HepG2 (cell line): ENCODE data around the gene MIEF1. TPM values are rescaled to one million over a fixed set of nuclear protein-coding genes. Genes with fewer than 3 reads are reported as not detected.
A peak's percentile ranks its signal among the peaks of the same experiment; 100 is the strongest.

Experiments used
- ATAD3A ChIP-seq: sonication (generic); formaldehyde crosslinking; IDR thresholded peaks from 2 replicates; pipeline ENCODE4 v1.4.0; 2020; ENCODE audit warnings: missing genetic modification reagents
- MAFF ChIP-seq: IDR thresholded peaks from 2 replicates; pipeline ENCODE4 v1.6.1; 2011; ENCODE audit warnings: low read depth, low read length, improper control_type of control experiment
- NCOA1 ChIP-seq: sonication (generic); formaldehyde crosslinking; IDR thresholded peaks from 2 replicates; pipeline ENCODE4 v1.9.0; 2021; ENCODE audit warnings: missing genetic modification reagents
- NCOA2 ChIP-seq: sonication (generic); formaldehyde crosslinking; IDR thresholded peaks from 2 replicates; pipeline ENCODE4 v1.8.0; 2022; ENCODE audit warnings: inconsistent platforms
- POLR2AphosphoS2 ChIP-seq: IDR thresholded peaks from 2 replicates; pipeline ENCODE4 v1.6.1; 2011; ENCODE audit warnings: low read depth, low read length, improper control_type of control experiment
- SMAD3 ChIP-seq: sonication (generic); formaldehyde crosslinking; IDR thresholded peaks from 2 replicates; pipeline ENCODE4 v1.4.0; 2020; ENCODE audit warnings: missing genetic modification reagents
- YEATS2 ChIP-seq: sonication (generic); formaldehyde crosslinking; IDR thresholded peaks from 2 replicates; pipeline ENCODE4 v1.4.0; 2020; ENCODE audit warnings: missing genetic modification reagents, borderline replicate concordance
- ZNF3 ChIP-seq: IDR thresholded peaks from 2 replicates; pipeline ENCODE4 v1.7.0; 2017; ENCODE audit warnings: inconsistent platforms
- ZNF788 ChIP-seq: sonication (generic); formaldehyde crosslinking; IDR thresholded peaks from 2 replicates; pipeline ENCODE4 v1.5.0; 2020; ENCODE audit warnings: mild to moderate bottlenecking, missing genetic modification reagents, borderline replicate concordance
- polyA plus RNA-seq, 8 experiments: library from polyadenylated mRNA; depleted of rRNA in 3 of 8; stranded (reverse) in 7 of 8; unstranded in 1 of 8; fragments of >200 nt; fragmentation: Illumina TruSeq in 4 of 8; extraction: Trizol in 4 of 8; gene quantifications; 2 replicates each; pipeline versions ENCODE4 v1.2.1 to v1.2.3, GENCODE V29; 2011 to 2016; ENCODE audit warnings: low read depth in 4 of 8, missing spikeins in 1 of 8, mixed read lengths in 1 of 8; ENCODE audit not compliant: insufficient read depth in 1 of 8
- total RNA-seq, 5 experiments: library from RNA; depleted of rRNA; stranded (reverse); fragments of >200 nt; fragmentation: Illumina TruSeq; extraction: Trizol; gene quantifications; 2 replicates each; pipeline ENCODE4 v1.2.3, GENCODE V29; 2016; ENCODE audit warnings: low read depth in 1 of 5
- TF ChIP-seq, protein P1 (sequence below): sonication (generic); formaldehyde crosslinking; conservative IDR thresholded peaks from 2 replicates; pipeline ENCODE4 v1.4.0; 2020; ENCODE audit warnings: missing genetic modification reagents
- TF ChIP-seq, protein P2 (sequence below): sonication (generic); formaldehyde crosslinking; IDR thresholded peaks from 2 replicates; pipeline ENCODE4 v1.8.1; 2023; ENCODE audit warnings: mild to moderate bottlenecking, moderate library complexity, missing genetic modification reagents
- TF ChIP-seq, protein P3 (sequence below): sonication (generic); formaldehyde crosslinking; IDR thresholded peaks from 2 replicates; pipeline ENCODE4 v1.5.1; 2020; ENCODE audit warnings: mild to moderate bottlenecking, missing genetic modification reagents, borderline replicate concordance
- TF ChIP-seq, protein P4 (sequence below): sonication (generic); formaldehyde crosslinking; IDR thresholded peaks from 2 replicates; pipeline ENCODE4 v1.4.0; 2020; ENCODE audit warnings: mild to moderate bottlenecking, missing genetic modification reagents
- TF ChIP-seq, protein P5 (sequence below): sonication (generic); formaldehyde crosslinking; conservative IDR thresholded peaks from 2 replicates; pipeline ENCODE4 v1.8.0; 2022; ENCODE audit warnings: mild to moderate bottlenecking, moderate library complexity, missing genetic modification reagents
- TF ChIP-seq, protein P6 (sequence below): sonication (generic); formaldehyde crosslinking; IDR thresholded peaks from 2 replicates; pipeline ENCODE4 v1.4.0; 2020; ENCODE audit warnings: missing genetic modification reagents
- TF ChIP-seq, protein P7 (sequence below): sonication (generic); formaldehyde crosslinking; IDR thresholded peaks from 2 replicates; pipeline ENCODE4 v1.5.1; 2020; ENCODE audit warnings: mild to moderate bottlenecking, missing genetic modification reagents, borderline replicate concordance

Gene MIEF1
- total and polyA plus RNA-seq, 2 of the 13 experiments (the other 11 are each of a cell fraction or from before 2014, with no cell fraction given): 21.7 to 34.8 TPM

DNA sequence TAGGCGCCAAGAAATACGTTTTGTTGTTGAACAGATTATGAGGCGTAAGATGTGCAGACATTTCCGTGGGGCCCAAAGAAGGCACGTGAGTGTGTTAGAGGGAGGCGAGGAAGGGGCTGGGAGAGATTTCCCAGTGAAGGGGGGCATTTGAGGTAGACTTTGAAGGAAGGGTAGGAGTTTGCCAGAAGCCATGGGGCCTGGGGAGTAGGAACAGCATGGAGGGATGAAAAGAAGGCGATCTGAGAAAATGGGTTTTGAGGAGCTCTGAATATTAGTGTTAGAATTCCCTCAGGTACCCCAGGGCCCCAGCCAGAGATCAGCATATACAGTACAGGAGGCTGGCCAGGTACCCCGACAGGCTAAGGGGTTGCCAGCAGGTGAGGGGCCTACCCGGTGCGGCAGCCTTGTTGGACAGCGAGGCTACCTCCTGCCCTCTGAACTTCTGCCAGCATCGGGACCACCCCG lies 414 bp upstream of the MIEF1 start (continued):
- TF ChIP-seq POLR2AphosphoS2 (no peak), YEATS2 (CRISPR knock-in tag) (no peak), ZNF3 (CRISPR knock-in tag) (no peak), NCOA1 (0 out of 2 replicates have a peak, but pooled peaks have one; percentile 43), ATAD3A (CRISPR knock-in tag) (no peak), SMAD3 (CRISPR knock-in tag) (no peak), MAFF (no peak), ZNF788 (CRISPR knock-in tag) (no peak), NCOA2 (CRISPR knock-in tag) (no peak)
- TF ChIP-seq, protein P1, sequence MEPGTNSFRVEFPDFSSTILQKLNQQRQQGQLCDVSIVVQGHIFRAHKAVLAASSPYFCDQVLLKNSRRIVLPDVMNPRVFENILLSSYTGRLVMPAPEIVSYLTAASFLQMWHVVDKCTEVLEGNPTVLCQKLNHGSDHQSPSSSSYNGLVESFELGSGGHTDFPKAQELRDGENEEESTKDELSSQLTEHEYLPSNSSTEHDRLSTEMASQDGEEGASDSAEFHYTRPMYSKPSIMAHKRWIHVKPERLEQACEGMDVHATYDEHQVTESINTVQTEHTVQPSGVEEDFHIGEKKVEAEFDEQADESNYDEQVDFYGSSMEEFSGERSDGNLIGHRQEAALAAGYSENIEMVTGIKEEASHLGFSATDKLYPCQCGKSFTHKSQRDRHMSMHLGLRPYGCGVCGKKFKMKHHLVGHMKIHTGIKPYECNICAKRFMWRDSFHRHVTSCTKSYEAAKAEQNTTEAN (CRISPR knock-in tag): no peak
- TF ChIP-seq, protein P2, sequence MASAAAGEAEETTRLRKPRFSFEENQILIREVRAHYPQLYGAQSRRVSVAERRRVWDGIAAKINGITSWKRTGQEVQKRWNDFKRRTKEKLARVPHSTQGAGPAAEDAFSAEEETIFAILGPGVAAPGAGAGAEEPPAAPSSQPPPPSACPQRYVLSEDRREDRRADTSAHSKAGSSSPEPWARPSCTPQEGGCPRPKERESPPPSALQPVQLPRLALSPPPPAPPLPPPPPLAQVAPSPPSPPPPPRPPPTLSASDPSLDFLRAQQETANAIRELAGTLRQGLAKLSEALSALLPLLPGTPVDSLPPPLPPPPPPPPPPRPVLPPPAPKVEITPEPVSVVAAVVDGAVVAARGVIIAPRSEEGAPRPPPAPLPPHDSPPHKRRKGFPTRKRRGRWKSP (CRISPR knock-in tag): no peak
- TF ChIP-seq, protein P3, sequence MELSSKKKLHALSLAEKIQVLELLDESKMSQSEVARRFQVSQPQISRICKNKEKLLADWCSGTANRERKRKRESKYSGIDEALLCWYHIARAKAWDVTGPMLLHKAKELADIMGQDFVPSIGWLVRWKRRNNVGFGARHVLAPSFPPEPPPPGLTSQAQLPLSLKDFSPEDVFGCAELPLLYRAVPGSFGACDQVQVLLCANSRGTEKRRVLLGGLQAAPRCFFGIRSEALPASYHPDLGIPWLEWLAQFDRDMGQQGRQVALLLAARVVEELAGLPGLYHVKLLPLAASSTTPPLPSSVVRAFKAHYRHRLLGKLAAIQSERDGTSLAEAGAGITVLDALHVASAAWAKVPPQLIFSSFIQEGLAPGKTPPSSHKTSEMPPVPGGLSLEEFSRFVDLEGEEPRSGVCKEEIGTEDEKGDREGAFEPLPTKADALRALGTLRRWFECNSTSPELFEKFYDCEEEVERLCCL: no peak; the same call in 1 of the 2 replicates
- TF ChIP-seq, protein P4, sequence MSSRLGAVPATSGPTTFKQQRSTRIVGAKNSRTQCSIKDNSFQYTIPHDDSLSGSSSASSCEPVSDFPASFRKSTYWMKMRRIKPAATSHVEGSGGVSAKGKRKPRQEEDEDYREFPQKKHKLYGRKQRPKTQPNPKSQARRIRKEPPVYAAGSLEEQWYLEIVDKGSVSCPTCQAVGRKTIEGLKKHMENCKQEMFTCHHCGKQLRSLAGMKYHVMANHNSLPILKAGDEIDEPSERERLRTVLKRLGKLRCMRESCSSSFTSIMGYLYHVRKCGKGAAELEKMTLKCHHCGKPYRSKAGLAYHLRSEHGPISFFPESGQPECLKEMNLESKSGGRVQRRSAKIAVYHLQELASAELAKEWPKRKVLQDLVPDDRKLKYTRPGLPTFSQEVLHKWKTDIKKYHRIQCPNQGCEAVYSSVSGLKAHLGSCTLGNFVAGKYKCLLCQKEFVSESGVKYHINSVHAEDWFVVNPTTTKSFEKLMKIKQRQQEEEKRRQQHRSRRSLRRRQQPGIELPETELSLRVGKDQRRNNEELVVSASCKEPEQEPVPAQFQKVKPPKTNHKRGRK (CRISPR knock-in tag): no peak
- TF ChIP-seq, protein P5, sequence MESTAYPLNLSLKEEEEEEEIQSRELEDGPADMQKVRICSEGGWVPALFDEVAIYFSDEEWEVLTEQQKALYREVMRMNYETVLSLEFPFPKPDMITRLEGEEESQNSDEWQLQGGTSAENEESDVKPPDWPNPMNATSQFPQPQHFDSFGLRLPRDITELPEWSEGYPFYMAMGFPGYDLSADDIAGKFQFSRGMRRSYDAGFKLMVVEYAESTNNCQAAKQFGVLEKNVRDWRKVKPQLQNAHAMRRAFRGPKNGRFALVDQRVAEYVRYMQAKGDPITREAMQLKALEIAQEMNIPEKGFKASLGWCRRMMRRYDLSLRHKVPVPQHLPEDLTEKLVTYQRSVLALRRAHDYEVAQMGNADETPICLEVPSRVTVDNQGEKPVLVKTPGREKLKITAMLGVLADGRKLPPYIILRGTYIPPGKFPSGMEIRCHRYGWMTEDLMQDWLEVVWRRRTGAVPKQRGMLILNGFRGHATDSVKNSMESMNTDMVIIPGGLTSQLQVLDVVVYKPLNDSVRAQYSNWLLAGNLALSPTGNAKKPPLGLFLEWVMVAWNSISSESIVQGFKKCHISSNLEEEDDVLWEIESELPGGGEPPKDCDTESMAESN (CRISPR knock-in tag): no peak
- TF ChIP-seq, protein P6, sequence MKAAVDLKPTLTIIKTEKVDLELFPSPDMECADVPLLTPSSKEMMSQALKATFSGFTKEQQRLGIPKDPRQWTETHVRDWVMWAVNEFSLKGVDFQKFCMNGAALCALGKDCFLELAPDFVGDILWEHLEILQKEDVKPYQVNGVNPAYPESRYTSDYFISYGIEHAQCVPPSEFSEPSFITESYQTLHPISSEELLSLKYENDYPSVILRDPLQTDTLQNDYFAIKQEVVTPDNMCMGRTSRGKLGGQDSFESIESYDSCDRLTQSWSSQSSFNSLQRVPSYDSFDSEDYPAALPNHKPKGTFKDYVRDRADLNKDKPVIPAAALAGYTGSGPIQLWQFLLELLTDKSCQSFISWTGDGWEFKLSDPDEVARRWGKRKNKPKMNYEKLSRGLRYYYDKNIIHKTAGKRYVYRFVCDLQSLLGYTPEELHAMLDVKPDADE (CRISPR knock-in tag): no peak
- TF ChIP-seq, protein P7, sequence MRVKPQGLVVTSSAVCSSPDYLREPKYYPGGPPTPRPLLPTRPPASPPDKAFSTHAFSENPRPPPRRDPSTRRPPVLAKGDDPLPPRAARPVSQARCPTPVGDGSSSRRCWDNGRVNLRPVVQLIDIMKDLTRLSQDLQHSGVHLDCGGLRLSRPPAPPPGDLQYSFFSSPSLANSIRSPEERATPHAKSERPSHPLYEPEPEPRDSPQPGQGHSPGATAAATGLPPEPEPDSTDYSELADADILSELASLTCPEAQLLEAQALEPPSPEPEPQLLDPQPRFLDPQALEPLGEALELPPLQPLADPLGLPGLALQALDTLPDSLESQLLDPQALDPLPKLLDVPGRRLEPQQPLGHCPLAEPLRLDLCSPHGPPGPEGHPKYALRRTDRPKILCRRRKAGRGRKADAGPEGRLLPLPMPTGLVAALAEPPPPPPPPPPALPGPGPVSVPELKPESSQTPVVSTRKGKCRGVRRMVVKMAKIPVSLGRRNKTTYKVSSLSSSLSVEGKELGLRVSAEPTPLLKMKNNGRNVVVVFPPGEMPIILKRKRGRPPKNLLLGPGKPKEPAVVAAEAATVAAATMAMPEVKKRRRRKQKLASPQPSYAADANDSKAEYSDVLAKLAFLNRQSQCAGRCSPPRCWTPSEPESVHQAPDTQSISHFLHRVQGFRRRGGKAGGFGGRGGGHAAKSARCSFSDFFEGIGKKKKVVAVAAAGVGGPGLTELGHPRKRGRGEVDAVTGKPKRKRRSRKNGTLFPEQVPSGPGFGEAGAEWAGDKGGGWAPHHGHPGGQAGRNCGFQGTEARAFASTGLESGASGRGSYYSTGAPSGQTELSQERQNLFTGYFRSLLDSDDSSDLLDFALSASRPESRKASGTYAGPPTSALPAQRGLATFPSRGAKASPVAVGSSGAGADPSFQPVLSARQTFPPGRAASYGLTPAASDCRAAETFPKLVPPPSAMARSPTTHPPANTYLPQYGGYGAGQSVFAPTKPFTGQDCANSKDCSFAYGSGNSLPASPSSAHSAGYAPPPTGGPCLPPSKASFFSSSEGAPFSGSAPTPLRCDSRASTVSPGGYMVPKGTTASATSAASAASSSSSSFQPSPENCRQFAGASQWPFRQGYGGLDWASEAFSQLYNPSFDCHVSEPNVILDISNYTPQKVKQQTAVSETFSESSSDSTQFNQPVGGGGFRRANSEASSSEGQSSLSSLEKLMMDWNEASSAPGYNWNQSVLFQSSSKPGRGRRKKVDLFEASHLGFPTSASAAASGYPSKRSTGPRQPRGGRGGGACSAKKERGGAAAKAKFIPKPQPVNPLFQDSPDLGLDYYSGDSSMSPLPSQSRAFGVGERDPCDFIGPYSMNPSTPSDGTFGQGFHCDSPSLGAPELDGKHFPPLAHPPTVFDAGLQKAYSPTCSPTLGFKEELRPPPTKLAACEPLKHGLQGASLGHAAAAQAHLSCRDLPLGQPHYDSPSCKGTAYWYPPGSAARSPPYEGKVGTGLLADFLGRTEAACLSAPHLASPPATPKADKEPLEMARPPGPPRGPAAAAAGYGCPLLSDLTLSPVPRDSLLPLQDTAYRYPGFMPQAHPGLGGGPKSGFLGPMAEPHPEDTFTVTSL (CRISPR knock-in tag): no peak
